K562 (cell line): Measurements from ENCODE around the gene BRCA1. TPM values are rescaled to one million over a fixed set of nuclear protein-coding genes. Genes with fewer than 3 reads are reported as not detected.

Experiments
- ARNT ChIP-seq, 2 experiments: fragments of 450-650 bp; IDR thresholded peaks; 2 replicates each; pipeline ENCODE4 v1.6.1; 2016; ENCODE audit warnings: mild to moderate bottlenecking in 1 of 2
- BMI1 ChIP-seq: fragments of 150-350 bp; IDR thresholded peaks from 2 replicates; pipeline ENCODE4 v1.6.1; 2014; ENCODE audit warnings: low read length
- FOXA3 ChIP-seq, 2 experiments: fragments of 450-650 bp in 1 of 2; sonication (generic) in 1 of 2; formaldehyde crosslinking; IDR thresholded peaks in 1 of 2; conservative IDR thresholded peaks in 1 of 2; 2 replicates each; pipeline versions ENCODE4 v1.4.0 to v1.8.0; 2020 to 2022; ENCODE audit warnings: mild to moderate bottlenecking in 2 of 2, missing genetic modification reagents in 1 of 2
- HNRNPUL1 ChIP-seq: fragments of 200-400 bp; formaldehyde crosslinking; IDR thresholded peaks from 2 replicates; pipeline ENCODE4 v1.6.1; 2017; ENCODE audit warnings: low read length
- KHSRP ChIP-seq: fragments of 450-650 bp; IDR thresholded peaks from 2 replicates; pipeline ENCODE4 v1.6.1; 2017
- MAX ChIP-seq: sonication (generic); formaldehyde crosslinking; IDR thresholded peaks from 2 replicates; pipeline ENCODE4 v1.9.0; 2022; ENCODE audit warnings: mild to moderate bottlenecking, missing genetic modification reagents
- MXI1 ChIP-seq: IDR thresholded peaks from 2 replicates; pipeline ENCODE4 v1.6.1; 2011; ENCODE audit warnings: low read depth, mild to moderate bottlenecking, improper control_type of control experiment, low read length
- NCOA4 ChIP-seq: fragments of 450-650 bp; IDR thresholded peaks from 2 replicates; pipeline ENCODE4 v1.6.1; 2018; ENCODE audit warnings: mild to moderate bottlenecking; ENCODE audit not compliant: partially characterized antibody
- NFIC ChIP-seq: fragments of 450-650 bp; IDR thresholded peaks from 2 replicates; pipeline ENCODE4 v1.6.1; 2017; ENCODE audit warnings: mild to moderate bottlenecking, inconsistent platforms
- RBM15 ChIP-seq: fragments of 200-400 bp; formaldehyde crosslinking; IDR thresholded peaks from 2 replicates; pipeline ENCODE4 v1.6.1; 2018; ENCODE audit warnings: mild to moderate bottlenecking, low read length, moderate library complexity; ENCODE audit not compliant: insufficient read depth
- REST ChIP-seq, 2 experiments: fragments of 450-650 bp; formaldehyde crosslinking in 1 of 2; IDR thresholded peaks; 2 replicates each; pipeline versions ENCODE4 v1.4.0 to v1.6.1; 2014 to 2020; ENCODE audit warnings: mild to moderate bottlenecking in 2 of 2, borderline replicate concordance in 1 of 2, low read depth in 1 of 2
- SMARCB1 ChIP-seq: IDR thresholded peaks from 2 replicates; pipeline ENCODE4 v1.6.1; 2011; ENCODE audit warnings: improper control_type of control experiment, low read depth; ENCODE audit not compliant: insufficient read length
- SMARCE1 ChIP-seq: fragments of 450-650 bp; IDR thresholded peaks from 2 replicates; pipeline ENCODE4 v1.7.1; 2016; ENCODE audit warnings: mild to moderate bottlenecking
- SNAPC5 ChIP-seq: fragments of 250-450 bp; sonication (Bioruptor Pico); IDR thresholded peaks from 2 replicates; pipeline ENCODE4 v1.8.0; 2021; ENCODE audit warnings: moderate library complexity, mild to moderate bottlenecking, inconsistent platforms
- SPI1 ChIP-seq: IDR thresholded peaks from 2 replicates; pipeline ENCODE4 v1.6.1; 2011; ENCODE audit warnings: low read depth, low read length, control low read depth, borderline replicate concordance
- XRCC4 ChIP-seq: IDR thresholded peaks from one replicate; pipeline ENCODE4 v1.6.1; 2011; ENCODE audit not compliant: insufficient read depth, insufficient read length; ENCODE audit errors: extremely low read depth
- ZNF133 ChIP-seq: fragments of 250-450 bp; sonication (Bioruptor Pico); IDR thresholded peaks from 2 replicates; pipeline ENCODE4 v1.4.0; 2020; ENCODE audit warnings: mild to moderate bottlenecking
- ZNF316 ChIP-seq: fragments of 450-650 bp; IDR thresholded peaks from 2 replicates; pipeline ENCODE4 v1.6.1; 2016
- ZNF347 ChIP-seq: fragments of 450-650 bp; formaldehyde crosslinking; IDR thresholded peaks from 2 replicates; pipeline ENCODE4 v1.4.0; 2020; ENCODE audit warnings: low read depth, mild to moderate bottlenecking, moderate library complexity
- ZNF644 ChIP-seq: fragments of 200-800 bp; sonication (Bioruptor generic); IDR thresholded peaks from 2 replicates; pipeline ENCODE4 v1.6.1; 2016; ENCODE audit warnings: low read depth, missing genetic modification characterization, missing compliant biosample characterization
- polyA plus RNA-seq, 8 experiments: library from polyadenylated mRNA; depleted of rRNA in 4 of 8; stranded (reverse) in 5 of 8; unstranded in 3 of 8; fragments of >200 nt; fragmentation: Nextera tagmentation in 2 of 8; fragmentation: Illumina TruSeq in 1 of 8; extraction: Ambion mirVana in 2 of 8; extraction: Trizol in 1 of 8; gene quantifications; 2 replicates each; pipeline versions ENCODE4 v1.2.1 to v1.2.3, GENCODE V29; 2011 to 2014; ENCODE audit warnings: inconsistent platforms in 1 of 8, missing spikeins in 1 of 8
- total RNA-seq, 7 experiments: library from RNA; depleted of rRNA in 6 of 7; stranded (reverse); fragments of >200 nt in 6 of 7; fragmentation: Illumina TruSeq in 2 of 7; extraction: Trizol in 2 of 7; gene quantifications; 2 replicates each; pipeline versions ENCODE4 v1.2.1 to v1.2.3, GENCODE V29; 2011 to 2021; ENCODE audit warnings: low replicate concordance in 1 of 7

BRCA1 gene
- total and polyA plus RNA-seq, 9 of the 15 experiments (the other 6 are each of a cell fraction or from before 2014, with no cell fraction given) = 25.9 to 95.3 (median 62.3) TPM

GRCh38 chr17:43020789-43021740 is 104.1 kb downstream of the BRCA1 start (continued):
- TF ChIP-seq RBM15 = no peak
- TF ChIP-seq REST (IDR thresholded peaks at IDR 0.05; ENCODE audit: borderline replicate concordance) = peak; percentile 24; the same call in 1 of the 2 replicates
- no peak for TF ChIP-seq REST (CRISPR knock-in tag; IDR thresholded peaks at IDR 0.05; ENCODE audit: low read depth)
- TF ChIP-seq ARNT (IDR thresholded peaks at IDR 0.05) = 0 out of 4 replicates have a peak, but pooled peaks of 1 of the 2 experiments have one; percentile 57
- TF ChIP-seq FOXA3 (CRISPR knock-in tag; conservative IDR thresholded peaks at IDR 0.05 in 1 of 2, IDR thresholded peaks at IDR 0.05 in 1 of 2) = no peak
- TF ChIP-seq ZNF347 (CRISPR knock-in tag) = no peak
- peak; percentile 29; the same call in 1 of the 2 replicates for TF ChIP-seq ZNF316
- no peak for TF ChIP-seq ZNF133 (CRISPR knock-in tag)
- TF ChIP-seq KHSRP = 0 out of 2 replicates have a peak, but pooled peaks have one; percentile 4
- TF ChIP-seq MAX (CRISPR knock-in tag) = no peak
- no peak for TF ChIP-seq HNRNPUL1
- TF ChIP-seq SMARCB1 = no peak
- TF ChIP-seq SNAPC5 (CRISPR knock-in tag) = no peak
- no peak for TF ChIP-seq NCOA4
- no peak for TF ChIP-seq XRCC4
- peak; percentile 21; the same call in 1 of the 2 replicates for TF ChIP-seq ZNF644 (tag)
- TF ChIP-seq MXI1 = 0 out of 2 replicates have a peak, but pooled peaks have one; percentile 53
- no peak for TF ChIP-seq SPI1
- TF ChIP-seq SMARCE1 = peak; percentile 93
- 0 out of 2 replicates have a peak, but pooled peaks have one; percentile 5 for TF ChIP-seq NFIC
- no peak for TF ChIP-seq BMI1
